Central memory CD4-positive, alpha-beta T cell (primary cell): ENCODE results near the gene UNC13B.
"Not testable (repeated sequence)": the region's sequence is repeated elsewhere in the genome, so short reads cannot be mapped to it uniquely, and the experiment has no call there.

ENCODE experiments used
- DNase-seq: peaks from one replicate; pipeline ENCODE4 v3.0.0; 2022

UNC13B gene

GRCh38 chr9:35229066-35229778, 67.4 kb downstream of the UNC13B start:
- DNase-seq, result no peak

GRCh38 chr9:35229779-35230143, 68.0 kb downstream of the UNC13B start:
- no peak for DNase-seq

GRCh38 chr9:35232867-35233544, 71.2 kb downstream of the UNC13B start:
- no peak for DNase-seq

- no peak for DNase-seq
Measured at GRCh38 chr9:35236692-35237091, 74.9 kb downstream of the UNC13B start.

GRCh38 chr9:35237311-35237710, 75.5 kb downstream of the UNC13B start:
- no peak for DNase-seq

- not testable (repeated sequence) for DNase-seq
Measured at GRCh38 chr9:35245945-35246344, 84.1 kb downstream of the UNC13B start.

- no peak for DNase-seq
Measured at GRCh38 chr9:35253075-35253474, 91.3 kb downstream of the UNC13B start.

GRCh38 chr9:35254237-35254636, 92.4 kb downstream of the UNC13B start:
- DNase-seq, result no peak

GRCh38 chr9:35254984-35255857, 93.4 kb downstream of the UNC13B start:
- DNase-seq, result no peak

GRCh38 chr9:35257986-35258659, 96.3 kb downstream of the UNC13B start:
- no peak for DNase-seq

- DNase-seq, result peak; percentile 23
Measured at GRCh38 chr9:35258660-35259474, 97.1 kb downstream of the UNC13B start.

- no peak for DNase-seq
Measured at GRCh38 chr9:35260186-35260585, 98.4 kb downstream of the UNC13B start.

GRCh38 chr9:35262064-35262463, 100.3 kb downstream of the UNC13B start:
- DNase-seq, result no peak

GRCh38 chr9:35267710-35268109, 105.9 kb downstream of the UNC13B start:
- no peak for DNase-seq

- no peak for DNase-seq
Measured at GRCh38 chr9:35269919-35270318, 108.1 kb downstream of the UNC13B start.

GRCh38 chr9:35271637-35272036, 109.8 kb downstream of the UNC13B start:
- DNase-seq, result no peak

GRCh38 chr9:35272989-35273388, 111.2 kb downstream of the UNC13B start:
- DNase-seq, result no peak

- no peak for DNase-seq
Measured at GRCh38 chr9:35273591-35273990, 111.8 kb downstream of the UNC13B start.

GRCh38 chr9:35274993-35275392, 113.2 kb downstream of the UNC13B start:
- no peak for DNase-seq

- no peak for DNase-seq
Measured at GRCh38 chr9:35277171-35277520, 115.3 kb downstream of the UNC13B start.

GRCh38 chr9:35277628-35278359, 116.0 kb downstream of the UNC13B start:
- no peak for DNase-seq
